HCT116 (cell line): ENCODE results near the gene SRPX. TPM values are rescaled to one million over a fixed set of nuclear protein-coding genes. Genes with fewer than 3 reads are reported as not detected.

Experiments
- ATAC-seq: fragments of 200-7000 bp; cut with Tn5 transposase; 2 replicates; pipeline ENCODE4 v1.9.1; 2020; ENCODE audit warnings: mild to moderate bottlenecking, moderate library complexity
- BruUV-seq: library from RNA; stranded (reverse); fragments of 400-500 nt; replicated peaks from 2 replicates; lab custom pipeline; 2021; lab: Mats Ljungman, UMichigan
- CTCF ChIA-PET: fragments of 300-600 bp; sonication (Branson Sonifier 250); formaldehyde crosslinking; loops from one replicate; lab custom pipeline; 2021; ENCODE audit warnings: antibody characterized with exemption; lab: Charles Lee
- POLR2A ChIA-PET: fragments of 300-600, 350-600 bp; sonication (Branson Sonifier 250); formaldehyde crosslinking; loops from one replicate; lab custom pipeline; 2021; ENCODE audit warnings: antibody characterized with exemption; lab: Charles Lee
- RAD21 ChIA-PET, 2 experiments: fragments of 300-600 bp; sonication (Branson Sonifier 250); formaldehyde crosslinking; loops; one replicate each; lab custom pipeline; 2023; ENCODE audit warnings: low total read pairs in 2 of 2; ENCODE audit not compliant: uncharacterized antibody in 2 of 2, unreplicated experiment in 2 of 2, low non-redundant PET in 1 of 2; lab: Charles Lee
- DNase-seq: peaks from one replicate; pipeline ENCODE4 v3.0.0-alpha.2; 2010; ENCODE audit warnings: low read depth, low spot score
- H2AFZ ChIP-seq: fragments of 200-600 bp; shearing (Covaris generic), sonication (generic); 2 replicates; pipeline ENCODE4 v1.6.1; 2017; ENCODE audit warnings: low read depth, mixed run types, mixed read lengths, antibody characterized with exemption, low read length; ENCODE audit not compliant: poor library complexity, severe bottlenecking
- H3K27ac ChIP-seq: 2 replicates; pipeline ENCODE4 v1.5.1; 2012; ENCODE audit warnings: low read depth, low read length
- H3K27me3 ChIP-seq: fragments of 200-600 bp; sonication (generic); 2 replicates; pipeline ENCODE4 v1.6.1; 2016; ENCODE audit warnings: mixed run types, low read length, mixed read lengths; ENCODE audit not compliant: insufficient read depth
- H3K36me3 ChIP-seq, 2 experiments: fragments of 200-500 bp in 1 of 2; fragments of 200-600 bp in 1 of 2; sonication (Bioruptor generic) in 1 of 2; sonication (generic) in 1 of 2; 2 replicates each; pipeline versions ENCODE4 v1.5.1 to v1.6.1; 2014 to 2016; ENCODE audit warnings: low read length in 2 of 2, inconsistent platforms in 1 of 2, mixed read lengths in 1 of 2, mixed run types in 1 of 2; ENCODE audit not compliant: insufficient read depth in 2 of 2, control insufficient read depth in 1 of 2
- H3K4me1 ChIP-seq, 2 experiments: fragments of 200-600 bp in 1 of 2; sonication (generic) in 1 of 2; 2 replicates each; pipeline versions ENCODE4 v1.5.1 to v1.6.1; 2012 to 2017; ENCODE audit warnings: low read length in 2 of 2, inconsistent platforms in 1 of 2, mild to moderate bottlenecking in 1 of 2, mixed read lengths in 1 of 2, mixed run types in 1 of 2, moderate library complexity in 1 of 2; ENCODE audit not compliant: insufficient read depth in 2 of 2, control insufficient read depth in 1 of 2
- H3K4me2 ChIP-seq: fragments of 200-600 bp; sonication (generic); 2 replicates; pipeline ENCODE4 v1.6.1; 2017; ENCODE audit warnings: mixed run types, low read length, mixed read lengths
- H3K4me3 ChIP-seq, 2 experiments: fragments of 200-600 bp in 1 of 2; sonication (generic) in 1 of 2; replicated peaks in 1 of 2; 2 replicates each; pipeline ENCODE4 v1.5.1; 2011 to 2016; ENCODE audit warnings: low read length in 2 of 2, control low read depth in 1 of 2, low read depth in 1 of 2, mild to moderate bottlenecking in 1 of 2, mixed read lengths in 1 of 2, mixed run types in 1 of 2
- H3K79me2 ChIP-seq: fragments of 200-600 bp; sonication (generic); 2 replicates; pipeline ENCODE4 v1.6.1; 2017; ENCODE audit warnings: mild to moderate bottlenecking, mixed run types, low read length, moderate library complexity, mixed read lengths; ENCODE audit not compliant: insufficient read depth
- H3K9ac ChIP-seq: fragments of 200-600 bp; sonication (generic); 2 replicates; pipeline ENCODE4 v1.6.1; 2016; ENCODE audit warnings: low read length, mixed read lengths
- H3K9me2 ChIP-seq: fragments of 200-600 bp; sonication (generic), shearing (Covaris generic); 2 replicates; pipeline ENCODE4 v1.6.1; 2017; ENCODE audit warnings: mixed run types, mild to moderate bottlenecking, moderate library complexity; ENCODE audit not compliant: insufficient read depth
- H3K9me3 ChIP-seq, 2 experiments: fragments of 200-500 bp in 1 of 2; fragments of 200-600 bp in 1 of 2; sonication (Bioruptor generic) in 1 of 2; sonication (generic) in 1 of 2; 2 replicates each; pipeline ENCODE4 v1.6.1; 2014 to 2017; ENCODE audit warnings: low read length in 2 of 2, mixed read lengths in 2 of 2, inconsistent platforms in 1 of 2, low read depth in 1 of 2, mild to moderate bottlenecking in 1 of 2, mixed run types in 1 of 2, moderate library complexity in 1 of 2; ENCODE audit not compliant: control insufficient read depth in 1 of 2, insufficient read depth in 1 of 2
- H4K20me1 ChIP-seq: fragments of 200-600 bp; sonication (generic), shearing (Covaris generic); 2 replicates; pipeline ENCODE4 v1.6.1; 2017; ENCODE audit warnings: mixed run types, mild to moderate bottlenecking, moderate library complexity; ENCODE audit not compliant: insufficient read depth
- EGR1 ChIP-seq: IDR thresholded peaks from 2 replicates; pipeline ENCODE4 v1.6.1; 2012; ENCODE audit warnings: low read depth
- EZH2 ChIP-seq: fragments of 200-600 bp; sonication (generic); IDR thresholded peaks from 2 replicates; pipeline ENCODE4 v1.6.1; 2017; ENCODE audit warnings: antibody characterized with exemption, mixed run types
- JUND ChIP-seq: IDR thresholded peaks from 2 replicates; pipeline ENCODE4 v1.6.1; 2012
- RAD21 ChIP-seq: IDR thresholded peaks from 2 replicates; pipeline ENCODE4 v1.6.1; 2012; ENCODE audit warnings: low read depth, mild to moderate bottlenecking
- intact Hi-C: fragments of 100-400 bp; cut with micrococcal nuclease; formaldehyde crosslinking; loops from 2 replicates; pipeline ENCODE4 v1.10.0; 2022
- total RNA-seq: library from RNA; stranded (reverse); gene quantifications from one replicate; pipeline ENCODE4 v1.2.1, GENCODE V29; 2021; ENCODE audit not compliant: unreplicated experiment
- TF ChIP-seq, protein P1 (sequence below), 3 experiments: fragments of 200-600 bp in 1 of 3; sonication (generic) in 1 of 3; IDR thresholded peaks in 2 of 3; conservative IDR thresholded peaks in 1 of 3; 2 replicates each; pipeline ENCODE4 v1.5.1; 2012 to 2017; ENCODE audit warnings: low read depth in 2 of 3, low read length in 2 of 3, antibody characterized with exemption in 1 of 3, borderline replicate concordance in 1 of 3, control low read depth in 1 of 3, mild to moderate bottlenecking in 1 of 3, mixed read lengths in 1 of 3, mixed run types in 1 of 3, moderate library complexity in 1 of 3; ENCODE audit not compliant: insufficient read depth in 1 of 3
- TF ChIP-seq, protein P2 (sequence below): IDR thresholded peaks from 2 replicates; pipeline ENCODE4 v1.6.1; 2011; ENCODE audit warnings: mild to moderate bottlenecking, low read length, moderate library complexity; ENCODE audit not compliant: insufficient replicate concordance; ENCODE audit errors: extremely low read depth

The SRPX gene
- total RNA-seq, 1 experiment from 2014 or later: 18.2 TPM

DNA sequence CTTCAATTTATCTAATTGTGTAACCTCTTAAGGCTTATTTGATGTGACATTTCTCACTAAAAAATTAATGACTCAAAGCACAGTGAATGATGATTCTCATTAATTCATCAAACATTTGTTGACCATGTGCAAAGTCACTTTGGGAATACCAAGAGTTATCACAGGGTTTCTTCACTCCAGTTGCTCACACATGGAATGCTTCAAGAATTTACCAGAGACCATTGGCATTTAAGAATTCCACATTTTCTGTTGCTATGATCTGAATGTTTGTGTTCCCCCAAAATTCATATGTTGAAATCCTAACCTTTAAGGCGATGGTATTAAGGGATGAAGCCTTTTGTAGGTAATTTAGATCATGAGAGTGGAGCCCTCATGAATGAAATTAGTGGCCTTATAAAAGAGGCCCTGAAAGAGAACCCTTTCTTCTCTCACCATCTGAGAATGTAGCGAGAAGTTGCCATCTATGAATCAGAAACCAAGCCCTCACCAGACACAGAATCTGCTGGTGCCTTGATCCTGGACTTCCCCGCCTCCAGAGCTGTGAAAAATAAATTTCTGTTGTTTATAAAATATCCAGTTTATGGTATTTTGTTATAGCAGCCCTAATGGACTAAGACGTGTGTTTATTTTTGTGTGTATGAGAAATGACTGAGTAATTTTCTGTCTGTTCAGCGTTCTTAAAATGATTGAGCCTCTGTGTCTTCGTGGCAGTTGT is 16.4 kb upstream of the SRPX start:
- Histone ChIP-seq H3K79me2 (no peaks in the 10 kb centered on the region), H3K4me2 (no peak overlapping the region), H3K9me3 (no peaks in the 10 kb centered on the region), H3K9ac (no peak overlapping the region)
- intact Hi-C loops: no loop called here
- TF ChIP-seq EGR1 (no peak), JUND (no peak), EZH2 (no peak), RAD21 (no peak)
- TF ChIP-seq, protein P1, sequence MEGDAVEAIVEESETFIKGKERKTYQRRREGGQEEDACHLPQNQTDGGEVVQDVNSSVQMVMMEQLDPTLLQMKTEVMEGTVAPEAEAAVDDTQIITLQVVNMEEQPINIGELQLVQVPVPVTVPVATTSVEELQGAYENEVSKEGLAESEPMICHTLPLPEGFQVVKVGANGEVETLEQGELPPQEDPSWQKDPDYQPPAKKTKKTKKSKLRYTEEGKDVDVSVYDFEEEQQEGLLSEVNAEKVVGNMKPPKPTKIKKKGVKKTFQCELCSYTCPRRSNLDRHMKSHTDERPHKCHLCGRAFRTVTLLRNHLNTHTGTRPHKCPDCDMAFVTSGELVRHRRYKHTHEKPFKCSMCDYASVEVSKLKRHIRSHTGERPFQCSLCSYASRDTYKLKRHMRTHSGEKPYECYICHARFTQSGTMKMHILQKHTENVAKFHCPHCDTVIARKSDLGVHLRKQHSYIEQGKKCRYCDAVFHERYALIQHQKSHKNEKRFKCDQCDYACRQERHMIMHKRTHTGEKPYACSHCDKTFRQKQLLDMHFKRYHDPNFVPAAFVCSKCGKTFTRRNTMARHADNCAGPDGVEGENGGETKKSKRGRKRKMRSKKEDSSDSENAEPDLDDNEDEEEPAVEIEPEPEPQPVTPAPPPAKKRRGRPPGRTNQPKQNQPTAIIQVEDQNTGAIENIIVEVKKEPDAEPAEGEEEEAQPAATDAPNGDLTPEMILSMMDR (IDR thresholded peaks at IDR 0.05 in 2 of 3, conservative IDR thresholded peaks at IDR 0.05 in 1 of 3; ENCODE audit: borderline replicate concordance in 1 of 3, insufficient read depth in 1 of 3, low read depth in 2 of 3, low read length in 2 of 3): no peak
- TF ChIP-seq, protein P2, sequence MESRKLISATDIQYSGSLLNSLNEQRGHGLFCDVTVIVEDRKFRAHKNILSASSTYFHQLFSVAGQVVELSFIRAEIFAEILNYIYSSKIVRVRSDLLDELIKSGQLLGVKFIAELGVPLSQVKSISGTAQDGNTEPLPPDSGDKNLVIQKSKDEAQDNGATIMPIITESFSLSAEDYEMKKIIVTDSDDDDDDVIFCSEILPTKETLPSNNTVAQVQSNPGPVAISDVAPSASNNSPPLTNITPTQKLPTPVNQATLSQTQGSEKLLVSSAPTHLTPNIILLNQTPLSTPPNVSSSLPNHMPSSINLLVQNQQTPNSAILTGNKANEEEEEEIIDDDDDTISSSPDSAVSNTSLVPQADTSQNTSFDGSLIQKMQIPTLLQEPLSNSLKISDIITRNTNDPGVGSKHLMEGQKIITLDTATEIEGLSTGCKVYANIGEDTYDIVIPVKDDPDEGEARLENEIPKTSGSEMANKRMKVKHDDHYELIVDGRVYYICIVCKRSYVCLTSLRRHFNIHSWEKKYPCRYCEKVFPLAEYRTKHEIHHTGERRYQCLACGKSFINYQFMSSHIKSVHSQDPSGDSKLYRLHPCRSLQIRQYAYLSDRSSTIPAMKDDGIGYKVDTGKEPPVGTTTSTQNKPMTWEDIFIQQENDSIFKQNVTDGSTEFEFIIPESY: no peak
- TF ChIP-seq, all 23 proteins: peak for 0
- BruUV-seq: no TSS peak
- no peak overlapping the region for H3K27ac ChIP-seq
- no peaks in the 10 kb centered on the region for H3K36me3 ChIP-seq
- H2AFZ ChIP-seq: no peak overlapping the region
- H3K4me3 ChIP-seq: no peak overlapping the region
- ATAC-seq (no peak), DNase-seq (no peak)
- H4K20me1 ChIP-seq: no peaks in the 10 kb centered on the region
- H3K27me3 ChIP-seq: no peaks in the 10 kb centered on the region
- ChIA-PET RAD21 (no interaction called here), POLR2A (no interaction called here), CTCF (no interaction called here)
- peaks cover 0 to 8% of the 10 kb centered on the region in 2 experiments; a peak in 3 of 4 replicates for H3K4me1 ChIP-seq
- H3K9me2 ChIP-seq: no peaks in the 10 kb centered on the region
